Breast epithelium (tissue), 3 donors: ENCODE data around the gene ATXN1L.
"Not testable (repeated sequence)": the region's sequence is repeated elsewhere in the genome, so short reads cannot be mapped to it uniquely, and the experiment has no call there.

ENCODE experiments used
- POLR2A ChIP-seq: fragments of 450-650 bp; IDR thresholded peaks from one replicate; pipeline ENCODE4 v1.6.1; 2016; ENCODE audit warnings: antibody characterized with exemption, mild to moderate bottlenecking, moderate library complexity
- POLR2AphosphoS5 ChIP-seq, 3 donors: sonication (generic); formaldehyde crosslinking; IDR thresholded peaks; one replicate each; pipeline ENCODE4 v1.6.1; 2017; ENCODE audit warnings: antibody characterized with exemption in 3 of 3

GRCh38 chr16:71810155-71810530 lies 35.6 kb upstream of the ATXN1L start:
- TF ChIP-seq POLR2A; POLR2AphosphoS5 (IDR thresholded peaks at IDR 0.05): not testable (repeated sequence)
